Sigmoid colon (tissue), 3 donors: ENCODE results near the gene C6orf120.

ENCODE experiments used
- POLR2A ChIP-seq, 2 donors: fragments of 450-650 bp; IDR thresholded peaks; one replicate each; pipeline ENCODE4 v1.6.1; 2016; ENCODE audit warnings: antibody characterized with exemption in 2 of 2, mild to moderate bottlenecking in 2 of 2, moderate library complexity in 2 of 2
- TF ChIP-seq, protein P1 (sequence below), 4 experiments: fragments of 450-650 bp in 3 of 4; fragments of 200-600 bp in 1 of 4; IDR thresholded peaks; one replicate each; pipeline ENCODE4 v1.5.1; 2016 to 2019; ENCODE audit warnings: antibody characterized with exemption in 4 of 4, mild to moderate bottlenecking in 3 of 4, moderate library complexity in 2 of 4

DNA sequence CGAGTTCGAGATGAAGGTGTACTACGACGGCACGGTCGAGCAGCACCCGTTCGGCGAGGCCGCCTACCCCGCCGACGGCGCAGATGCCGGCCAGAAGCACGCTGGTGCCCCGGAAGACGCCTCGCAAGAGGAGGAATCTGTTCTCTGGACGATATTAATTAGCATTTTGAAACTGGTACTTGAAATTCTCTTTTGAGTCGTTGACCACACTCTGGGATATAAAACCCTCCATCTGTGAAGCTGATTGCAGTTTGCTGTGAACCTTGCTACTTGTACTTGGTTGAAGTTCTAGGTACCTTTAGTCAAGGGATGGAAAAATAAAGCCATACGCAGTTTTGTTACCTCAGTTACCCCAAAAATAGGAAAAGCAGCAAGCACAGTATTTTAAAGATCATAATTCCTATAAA lies 917 bp downstream of the C6orf120 start:
- no peak for TF ChIP-seq POLR2A (IDR thresholded peaks at IDR 0.05)
- TF ChIP-seq, protein P1, sequence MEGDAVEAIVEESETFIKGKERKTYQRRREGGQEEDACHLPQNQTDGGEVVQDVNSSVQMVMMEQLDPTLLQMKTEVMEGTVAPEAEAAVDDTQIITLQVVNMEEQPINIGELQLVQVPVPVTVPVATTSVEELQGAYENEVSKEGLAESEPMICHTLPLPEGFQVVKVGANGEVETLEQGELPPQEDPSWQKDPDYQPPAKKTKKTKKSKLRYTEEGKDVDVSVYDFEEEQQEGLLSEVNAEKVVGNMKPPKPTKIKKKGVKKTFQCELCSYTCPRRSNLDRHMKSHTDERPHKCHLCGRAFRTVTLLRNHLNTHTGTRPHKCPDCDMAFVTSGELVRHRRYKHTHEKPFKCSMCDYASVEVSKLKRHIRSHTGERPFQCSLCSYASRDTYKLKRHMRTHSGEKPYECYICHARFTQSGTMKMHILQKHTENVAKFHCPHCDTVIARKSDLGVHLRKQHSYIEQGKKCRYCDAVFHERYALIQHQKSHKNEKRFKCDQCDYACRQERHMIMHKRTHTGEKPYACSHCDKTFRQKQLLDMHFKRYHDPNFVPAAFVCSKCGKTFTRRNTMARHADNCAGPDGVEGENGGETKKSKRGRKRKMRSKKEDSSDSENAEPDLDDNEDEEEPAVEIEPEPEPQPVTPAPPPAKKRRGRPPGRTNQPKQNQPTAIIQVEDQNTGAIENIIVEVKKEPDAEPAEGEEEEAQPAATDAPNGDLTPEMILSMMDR (IDR thresholded peaks at IDR 0.05): no peak
